Uterus (tissue), 4 donors: Measurements from ENCODE around the gene MAL. TPM values are rescaled to one million over a fixed set of nuclear protein-coding genes. Genes with fewer than 3 reads are reported as not detected.

ENCODE experiments used
- DNase-seq, 2 donors: peaks; one replicate each; pipeline ENCODE4 v3.0.0-alpha.2; 2019 to 2020
- H3K27ac ChIP-seq, 2 donors: fragments of 200-600 bp; sonication (generic); 1 replicate in 1 of 2; 2 replicates in 1 of 2; pipeline ENCODE4 v1.5.1; 2016 to 2018
- H3K27me3 ChIP-seq, 2 donors: fragments of 200-600 bp; sonication (generic); one replicate each; pipeline ENCODE4 v1.5.1; 2018 to 2019; ENCODE audit warnings: control low read depth in 1 of 2
- H3K36me3 ChIP-seq, 2 donors: fragments of 200-600 bp; sonication (generic); one replicate each; pipeline ENCODE4 v1.5.1; 2019; ENCODE audit warnings: control low read depth in 1 of 2
- H3K4me1 ChIP-seq, 2 donors: fragments of 200-600 bp; sonication (generic); one replicate each; pipeline ENCODE4 v1.5.1; 2018 to 2019; ENCODE audit warnings: control low read depth in 1 of 2
- H3K4me3 ChIP-seq, 2 donors: fragments of 200-600 bp; sonication (generic); 1 replicate in 1 of 2; 2 replicates in 1 of 2; pipeline ENCODE4 v1.5.1; 2018 to 2019; ENCODE audit warnings: mild to moderate bottlenecking in 1 of 2
- H3K9me3 ChIP-seq, 2 donors: fragments of 200-600 bp; sonication (generic); one replicate each; pipeline ENCODE4 v1.5.1; 2019; ENCODE audit warnings: control low read depth in 1 of 2
- POLR2A ChIP-seq, 2 donors: fragments of 450-650 bp; IDR thresholded peaks; one replicate each; pipeline ENCODE4 v1.6.1; 2016; ENCODE audit warnings: antibody characterized with exemption in 2 of 2, mild to moderate bottlenecking in 1 of 2, moderate library complexity in 1 of 2
- intact Hi-C: fragments of 100-400 bp; cut with DNase I; formaldehyde crosslinking; loops from one replicate; pipeline ENCODE4 v1.15.1; 2023; ENCODE audit warnings: low total_unique reads
- total RNA-seq, 4 donors: library from RNA; depleted of rRNA in 3 of 4; stranded (reverse); fragments of >200 nt in 3 of 4; gene quantifications; one replicate each; pipeline versions ENCODE4 v1.1.0 to v1.2.4, GENCODE V29; 2014 to 2023
- TF ChIP-seq, protein P1 (sequence below), 4 experiments: fragments of 200-600 bp in 2 of 4; fragments of 450-650 bp in 2 of 4; sonication (generic) in 2 of 4; IDR thresholded peaks; one replicate each; pipeline ENCODE4 v1.5.1; 2016 to 2019; ENCODE audit warnings: antibody characterized with exemption in 4 of 4, mild to moderate bottlenecking in 2 of 4, moderate library complexity in 1 of 4
- donor health status: DM: yes; HTN: yes; CAD: no.

The MAL gene
- total RNA-seq, 4 donors from 2014 or later: 0.29 to 1.7 (median 1.6) TPM; not detected in 1

DNA sequence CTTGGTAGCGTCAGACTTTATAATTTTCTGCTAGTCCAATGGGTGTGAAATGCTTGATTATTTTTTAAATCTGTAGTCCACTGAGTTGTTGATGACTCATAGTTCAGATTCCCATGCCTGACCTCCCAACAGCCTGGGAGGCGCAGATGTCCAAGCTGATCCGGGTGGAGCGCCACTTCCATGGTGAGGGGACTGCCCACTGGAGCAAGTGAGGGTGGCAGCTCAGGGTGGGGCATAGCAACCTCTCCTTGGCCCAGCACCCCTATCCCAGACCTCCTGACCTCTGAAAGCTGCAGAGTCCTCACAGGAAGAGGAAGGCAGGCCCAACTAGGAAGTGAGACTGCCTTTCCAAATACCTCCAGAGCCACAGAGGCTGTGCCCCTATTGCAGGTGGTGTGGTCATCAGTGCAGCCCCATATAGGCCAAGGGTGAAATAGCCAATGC lies 4.4 kb downstream of the MAL start:
- no peak for DNase-seq
- no peak for TF ChIP-seq POLR2A (IDR thresholded peaks at IDR 0.05)
- TF ChIP-seq, protein P1, sequence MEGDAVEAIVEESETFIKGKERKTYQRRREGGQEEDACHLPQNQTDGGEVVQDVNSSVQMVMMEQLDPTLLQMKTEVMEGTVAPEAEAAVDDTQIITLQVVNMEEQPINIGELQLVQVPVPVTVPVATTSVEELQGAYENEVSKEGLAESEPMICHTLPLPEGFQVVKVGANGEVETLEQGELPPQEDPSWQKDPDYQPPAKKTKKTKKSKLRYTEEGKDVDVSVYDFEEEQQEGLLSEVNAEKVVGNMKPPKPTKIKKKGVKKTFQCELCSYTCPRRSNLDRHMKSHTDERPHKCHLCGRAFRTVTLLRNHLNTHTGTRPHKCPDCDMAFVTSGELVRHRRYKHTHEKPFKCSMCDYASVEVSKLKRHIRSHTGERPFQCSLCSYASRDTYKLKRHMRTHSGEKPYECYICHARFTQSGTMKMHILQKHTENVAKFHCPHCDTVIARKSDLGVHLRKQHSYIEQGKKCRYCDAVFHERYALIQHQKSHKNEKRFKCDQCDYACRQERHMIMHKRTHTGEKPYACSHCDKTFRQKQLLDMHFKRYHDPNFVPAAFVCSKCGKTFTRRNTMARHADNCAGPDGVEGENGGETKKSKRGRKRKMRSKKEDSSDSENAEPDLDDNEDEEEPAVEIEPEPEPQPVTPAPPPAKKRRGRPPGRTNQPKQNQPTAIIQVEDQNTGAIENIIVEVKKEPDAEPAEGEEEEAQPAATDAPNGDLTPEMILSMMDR (IDR thresholded peaks at IDR 0.05): no peak
- no peaks in the 10 kb centered on the region for H3K36me3 ChIP-seq
- no peak overlapping the region for H3K27ac ChIP-seq
- no peaks in the 10 kb centered on the region for H3K9me3 ChIP-seq
- H3K4me3 ChIP-seq: no peak overlapping the region
- intact Hi-C loops: no loop called here
- H3K27me3 ChIP-seq: peaks cover 0 to 22% of the 10 kb centered on the region in 2 donors
- H3K4me1 ChIP-seq: peaks cover 0 to 4% of the 10 kb centered on the region in 2 donors

DNA sequence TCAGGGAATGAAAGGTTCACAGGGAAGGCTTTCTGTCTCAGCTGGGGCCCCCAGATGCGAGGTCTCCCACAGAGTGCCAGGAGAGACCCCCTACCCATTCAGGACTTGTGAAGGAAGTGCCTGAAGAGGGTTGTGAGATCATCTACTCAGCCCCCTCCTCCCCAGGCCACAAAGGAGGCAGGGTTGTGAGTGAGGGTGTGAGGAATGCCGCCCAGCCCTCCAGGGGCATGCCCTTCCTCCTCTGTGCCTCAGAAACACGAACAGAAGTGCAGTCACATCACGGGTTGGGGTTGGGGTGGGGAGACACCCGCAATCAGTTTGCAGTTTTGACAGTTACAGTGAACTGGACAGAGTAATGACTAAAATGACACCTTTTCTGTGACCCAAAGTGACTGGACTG lies 5.0 kb downstream of the MAL start:
- Histone ChIP-seq H3K4me3 (no peak overlapping the region), H3K4me1 (peaks cover 0 to 4% of the 10 kb centered on the region in 2 donors), H3K9me3 (no peaks in the 10 kb centered on the region), H3K36me3 (no peaks in the 10 kb centered on the region), H3K27me3 (peaks cover 0 to 22% of the 10 kb centered on the region in 2 donors), H3K27ac (no peak overlapping the region)
- DNase-seq: no peak
- intact Hi-C loops: no loop called here
- TF ChIP-seq, protein P1 (IDR thresholded peaks at IDR 0.05): no peak
- TF ChIP-seq POLR2A (IDR thresholded peaks at IDR 0.05): no peak

DNA sequence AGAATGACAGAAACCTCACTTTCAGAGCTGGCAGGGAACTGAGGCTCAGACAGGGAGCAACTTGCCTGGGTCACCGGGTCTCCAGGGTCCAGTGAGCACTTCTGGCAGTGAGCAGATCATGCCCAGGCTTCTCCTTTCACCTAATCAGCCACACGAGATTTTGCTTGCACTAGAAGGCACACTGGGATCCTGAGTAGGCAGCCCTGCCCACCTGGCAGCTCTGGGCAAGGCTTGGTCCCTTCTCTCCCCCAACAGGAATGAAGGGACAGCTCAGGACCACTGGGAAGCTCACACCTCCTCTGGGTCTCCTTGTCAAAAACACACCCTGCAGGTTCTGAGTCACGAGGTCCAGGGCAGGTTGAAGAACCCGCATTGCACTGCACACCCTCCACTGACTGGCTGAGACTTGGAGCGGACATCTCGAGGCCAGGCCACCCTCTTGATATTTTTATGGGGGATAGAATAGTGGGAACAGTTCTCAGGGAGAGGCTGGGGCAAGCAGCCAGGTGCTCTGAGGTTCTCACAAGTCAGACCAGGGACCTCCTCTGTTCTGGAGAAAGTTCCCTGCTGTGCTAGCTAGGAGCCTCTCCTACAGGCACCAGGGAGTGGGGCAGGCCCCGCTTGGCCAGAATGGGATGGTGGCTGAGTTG lies 5.7 kb downstream of the MAL start:
- H3K27ac ChIP-seq: no peak overlapping the region
- H3K4me3 ChIP-seq: no peak overlapping the region
- H3K9me3 ChIP-seq: no peaks in the 10 kb centered on the region
- intact Hi-C loops: no loop called here
- no peak for TF ChIP-seq POLR2A (IDR thresholded peaks at IDR 0.05)
- TF ChIP-seq, protein P1 (IDR thresholded peaks at IDR 0.05): no peak
- no peaks in the 10 kb centered on the region for H3K36me3 ChIP-seq
- H3K4me1 ChIP-seq: no peaks in the 10 kb centered on the region
- DNase-seq: no peak
- peaks cover 0 to 22% of the 10 kb centered on the region in 2 donors for H3K27me3 ChIP-seq

- intact Hi-C loops: no loop called here
- no peak for DNase-seq
- Histone ChIP-seq H3K27ac (no peak overlapping the region), H3K36me3 (no peaks in the 10 kb centered on the region), H3K27me3 (peaks cover 0 to 18% of the 10 kb centered on the region in 2 donors), H3K9me3 (no peaks in the 10 kb centered on the region), H3K4me3 (no peak overlapping the region), H3K4me1 (no peaks in the 10 kb centered on the region)
- TF ChIP-seq, protein P1 (IDR thresholded peaks at IDR 0.05): no peak
- no peak for TF ChIP-seq POLR2A (IDR thresholded peaks at IDR 0.05)
Observed at GRCh38 chr2:95031726-95032116, 6.2 kb downstream of the MAL start.

DNA sequence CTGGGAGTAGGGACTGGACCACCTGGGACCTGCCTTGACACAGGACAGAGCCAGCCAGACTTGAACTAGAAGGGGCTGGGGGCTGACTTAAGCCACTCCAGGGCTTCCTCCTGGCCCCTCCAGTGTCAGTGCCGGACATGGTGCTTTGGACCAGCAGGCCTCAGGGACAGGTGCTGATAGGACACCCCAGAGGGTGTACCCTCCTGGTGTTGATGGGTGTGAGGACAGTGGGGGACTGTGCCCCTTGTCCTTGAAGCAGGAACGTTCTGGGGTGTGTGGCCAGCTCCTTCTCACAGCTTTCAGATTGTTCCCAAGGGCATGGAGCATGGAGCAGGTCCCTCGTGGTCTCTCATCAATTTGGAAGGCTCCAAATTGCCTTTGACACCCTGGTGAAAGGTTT lies 6.8 kb downstream of the MAL start:
- no peaks in the 10 kb centered on the region for H3K36me3 ChIP-seq
- no peak for TF ChIP-seq POLR2A (IDR thresholded peaks at IDR 0.05)
- TF ChIP-seq, protein P1 (IDR thresholded peaks at IDR 0.05): no peak
- no peak for DNase-seq
- H3K27me3 ChIP-seq: peaks cover 0 to 12% of the 10 kb centered on the region in 2 donors
- H3K9me3 ChIP-seq: no peaks in the 10 kb centered on the region
- no peaks in the 10 kb centered on the region for H3K4me1 ChIP-seq
- intact Hi-C loops: no loop called here
- H3K4me3 ChIP-seq: no peak overlapping the region
- no peak overlapping the region for H3K27ac ChIP-seq
